HepG2 (cell line): Measurements from ENCODE around the gene ESR2. TPM values are rescaled to one million over a fixed set of nuclear protein-coding genes. Genes with fewer than 3 reads are reported as not detected.

ENCODE experiments used
- ATAC-seq: fragments of 200-7000 bp; cut with Tn5 transposase; 3 replicates; pipeline ENCODE4 v1.9.1; 2020; ENCODE audit warnings: mild to moderate bottlenecking, moderate library complexity
- BruUV-seq: library from RNA; stranded (reverse); fragments of 400-500 nt; replicated peaks from 2 replicates; lab custom pipeline; 2021; lab: Mats Ljungman, UMichigan
- CTCF ChIA-PET: fragments of 300-600 bp; formaldehyde crosslinking; extraction: SDS; loops from one replicate; lab custom pipeline; 2021; ENCODE audit warnings: low total read pairs, inconsistent platforms, low intra/inter-chr PET ratio; lab: Yijun Ruan, JAX
- POLR2A ChIA-PET: fragments of 350-600 bp; sonication (Branson Sonifier 250); formaldehyde crosslinking; loops from one replicate; lab custom pipeline; 2020; ENCODE audit warnings: antibody characterized with exemption, inconsistent platforms; lab: Yijun Ruan, JAX
- DNase-seq: peaks from one replicate; pipeline ENCODE4 v3.0.0-alpha.2; 2015; ENCODE audit warnings: low spot score
- FAIRE-seq: peaks from 3 replicates; lab custom pipeline; 2011; peaks lifted over from hg19 to GRCh38; lab: Jason Lieb, UNC
- H2AFZ ChIP-seq: one replicate; pipeline ENCODE4 v1.6.1; 2011; ENCODE audit warnings: low read length, inconsistent platforms
- H3K27ac ChIP-seq: fragments of 300-600 bp; 3 replicates; pipeline ENCODE4 v1.8.0; 2011; ENCODE audit warnings: mixed run types, mild to moderate bottlenecking, mixed read lengths, low read length, inconsistent platforms; ENCODE audit not compliant: insufficient read depth; ENCODE audit errors: extremely low read length
- H3K27me3 ChIP-seq, 2 experiments: fragments of 200-600 bp in 1 of 2; 2 replicates in 1 of 2; 3 replicates in 1 of 2; pipeline versions ENCODE4 v1.6.0 to v1.8.0; 2011; ENCODE audit warnings: low read length in 2 of 2, mild to moderate bottlenecking in 2 of 2, moderate library complexity in 2 of 2, inconsistent platforms in 1 of 2; ENCODE audit not compliant: insufficient read depth in 2 of 2, control insufficient read depth in 1 of 2
- H3K36me3 ChIP-seq, 2 experiments: fragments of 200-600 bp in 1 of 2; replicated peaks in 1 of 2; 2 replicates in 1 of 2; 3 replicates in 1 of 2; pipeline versions ENCODE4 v1.5.1 to v1.8.0; 2011; ENCODE audit warnings: low read length in 2 of 2, inconsistent platforms in 1 of 2; ENCODE audit not compliant: insufficient read depth in 2 of 2, control insufficient read depth in 1 of 2
- H3K4me1 ChIP-seq: 2 replicates; pipeline ENCODE4 v1.5.1; 2012; ENCODE audit warnings: low read length, inconsistent platforms; ENCODE audit not compliant: insufficient read depth
- H3K4me2 ChIP-seq: 2 replicates; pipeline ENCODE4 v1.6.0; 2011; ENCODE audit warnings: low read depth, low read length, inconsistent platforms
- H3K4me3 ChIP-seq, 3 experiments: fragments of 200-600 bp in 1 of 3; sonication (generic), shearing (Covaris generic) in 1 of 3; replicated peaks in 1 of 3; 2 replicates each; pipeline ENCODE4 v1.5.1; 2011 to 2016; ENCODE audit warnings: low read length in 3 of 3, inconsistent platforms in 2 of 3, low read depth in 2 of 3, mild to moderate bottlenecking in 2 of 3, control low read depth in 1 of 3, mixed read lengths in 1 of 3; ENCODE audit not compliant: insufficient read depth in 1 of 3
- H3K79me2 ChIP-seq: one replicate; pipeline ENCODE4 v1.6.1; 2011; ENCODE audit warnings: low read length, inconsistent platforms; ENCODE audit not compliant: insufficient read depth
- H3K9ac ChIP-seq: 2 replicates; pipeline ENCODE4 v1.6.0; 2011; ENCODE audit warnings: mild to moderate bottlenecking, low read depth, low read length, inconsistent platforms; ENCODE audit not compliant: insufficient read depth
- H3K9me3 ChIP-seq: 2 replicates; pipeline ENCODE4 v1.5.1; 2012; ENCODE audit warnings: mild to moderate bottlenecking, low read length
- H4K20me1 ChIP-seq: 2 replicates; pipeline ENCODE4 v1.6.0; 2011; ENCODE audit warnings: inconsistent platforms, mild to moderate bottlenecking, low read length, moderate library complexity; ENCODE audit not compliant: insufficient read depth
- ETV6 ChIP-seq: sonication (generic); formaldehyde crosslinking; conservative IDR thresholded peaks from 2 replicates; pipeline ENCODE4 v1.4.0; 2020; ENCODE audit warnings: missing genetic modification reagents
- HES4 ChIP-seq: sonication (generic); formaldehyde crosslinking; IDR thresholded peaks from 2 replicates; pipeline ENCODE4 v1.9.0; 2021; ENCODE audit warnings: mild to moderate bottlenecking, missing genetic modification reagents, borderline replicate concordance
- IKZF1 ChIP-seq: fragments of 450-650 bp; IDR thresholded peaks from 2 replicates; pipeline ENCODE4 v1.7.1; 2016
- NBN ChIP-seq: fragments of 450-650 bp; conservative IDR thresholded peaks from 2 replicates; pipeline ENCODE4 v1.6.1; 2017
- NCOA5 ChIP-seq: sonication (generic); formaldehyde crosslinking; IDR thresholded peaks from 2 replicates; pipeline ENCODE4 v1.4.0; 2020; ENCODE audit warnings: missing genetic modification reagents
- NR2F6 ChIP-seq, 2 experiments: IDR thresholded peaks; 2 replicates each; pipeline ENCODE4 v1.6.1; 2016; ENCODE audit warnings: antibody characterized with exemption in 1 of 2, mild to moderate bottlenecking in 1 of 2
- PHF21A ChIP-seq: sonication (generic); formaldehyde crosslinking; IDR thresholded peaks from 2 replicates; pipeline ENCODE4 v1.5.0; 2020; ENCODE audit warnings: mild to moderate bottlenecking, missing genetic modification reagents
- PHF8 ChIP-seq: sonication (generic); formaldehyde crosslinking; IDR thresholded peaks from 2 replicates; pipeline ENCODE4 v1.5.0; 2020; ENCODE audit warnings: missing genetic modification reagents
- RBM39 ChIP-seq: fragments of 200-400 bp; formaldehyde crosslinking; IDR thresholded peaks from one replicate; pipeline ENCODE4 v1.6.1; 2018; ENCODE audit warnings: antibody characterized with exemption, mild to moderate bottlenecking, low read depth, low read length; ENCODE audit not compliant: poor library complexity, severe bottlenecking
- SRSF9 ChIP-seq: fragments of 200-400 bp; formaldehyde crosslinking; IDR thresholded peaks from 2 replicates; pipeline ENCODE4 v1.6.1; 2018; ENCODE audit warnings: borderline replicate concordance, mild to moderate bottlenecking, low read depth, low read length; ENCODE audit not compliant: insufficient read depth, poor library complexity, severe bottlenecking
- STAT6 ChIP-seq: sonication (generic); formaldehyde crosslinking; IDR thresholded peaks from 2 replicates; pipeline ENCODE4 v1.4.0; 2020; ENCODE audit warnings: missing genetic modification reagents, mild to moderate bottlenecking, borderline replicate concordance
- SYNCRIP ChIP-seq: fragments of 200-400 bp; formaldehyde crosslinking; IDR thresholded peaks from 2 replicates; pipeline ENCODE4 v1.6.1; 2018; ENCODE audit warnings: mild to moderate bottlenecking, low read depth, low read length; ENCODE audit not compliant: insufficient read depth
- TRIM22 ChIP-seq: fragments of 450-650 bp; IDR thresholded peaks from 2 replicates; pipeline ENCODE4 v1.6.1; 2017
- ZBTB44 ChIP-seq: sonication (generic); formaldehyde crosslinking; IDR thresholded peaks from 2 replicates; pipeline ENCODE4 v1.4.0; 2020; ENCODE audit warnings: missing genetic modification reagents
- ZNF496 ChIP-seq: sonication (generic); formaldehyde crosslinking; IDR thresholded peaks from 2 replicates; pipeline ENCODE4 v1.8.1; 2023; ENCODE audit warnings: mild to moderate bottlenecking, moderate library complexity, missing genetic modification reagents; ENCODE audit not compliant: insufficient replicate concordance
- ZNF589 ChIP-seq: sonication (generic); formaldehyde crosslinking; conservative IDR thresholded peaks from 2 replicates; pipeline ENCODE4 v1.8.0; 2022; ENCODE audit warnings: mild to moderate bottlenecking, moderate library complexity, missing genetic modification reagents
- ZSCAN30 ChIP-seq: sonication (generic); formaldehyde crosslinking; IDR thresholded peaks from 2 replicates; pipeline ENCODE4 v1.5.0; 2020; ENCODE audit warnings: mild to moderate bottlenecking, missing genetic modification reagents
- WGBS: methylation state at CpG from one replicate; pipeline ENCODE4 v1.1.6; 2017; ENCODE audit warnings: low lambda C conversion rate; 5-methylcytosine and 5-hydroxymethylcytosine counted together
- in situ Hi-C: cut with HindIII; loops from 2 replicates; pipeline ENCODE4 v1.10.0; 2017; ENCODE audit warnings: low pct_unique_long_range_greater_than_20kb; ENCODE audit not compliant: extremely low pct_ligation_motif_present
- intact Hi-C: fragments of 100-400 bp; cut with micrococcal nuclease; formaldehyde crosslinking; loops from one replicate; pipeline ENCODE4 v1.10.0; 2022; ENCODE audit not compliant: unreplicated experiment
- polyA plus RNA-seq, 8 experiments: library from polyadenylated mRNA; depleted of rRNA in 3 of 8; stranded (reverse) in 7 of 8; unstranded in 1 of 8; fragments of >200 nt; fragmentation: Illumina TruSeq in 4 of 8; extraction: Trizol in 4 of 8; gene quantifications; 2 replicates each; pipeline versions ENCODE4 v1.2.1 to v1.2.3, GENCODE V29; 2011 to 2016; ENCODE audit warnings: low read depth in 4 of 8, missing spikeins in 1 of 8, mixed read lengths in 1 of 8; ENCODE audit not compliant: insufficient read depth in 1 of 8
- total RNA-seq, 5 experiments: library from RNA; depleted of rRNA; stranded (reverse); fragments of >200 nt; fragmentation: Illumina TruSeq; extraction: Trizol; gene quantifications; 2 replicates each; pipeline ENCODE4 v1.2.3, GENCODE V29; 2016; ENCODE audit warnings: low read depth in 1 of 5

The ESR2 gene
- total and polyA plus RNA-seq, 2 of the 13 experiments (the other 11 are each of a cell fraction or from before 2014, with no cell fraction given), result 0.01 to 0.04 TPM

- TF ChIP-seq SRSF9, result no peak
- no peak for TF ChIP-seq SYNCRIP
- TF ChIP-seq NCOA5, result no peak
- no peak for TF ChIP-seq RBM39
- no peak for TF ChIP-seq TRIM22
- no peak for TF ChIP-seq NBN
Measured at GRCh38 chr14:64176330-64176729, 117.8 kb downstream of the ESR2 start (continued).

- FAIRE-seq, result no peak
- Histone ChIP-seq H3K27ac (no peak overlapping the region), H3K4me1 (no peaks in the 10 kb centered on the region), H4K20me1 (no peaks in the 10 kb centered on the region), H3K9ac (no peak overlapping the region), H3K36me3 (peaks cover 0 to 3% of the 10 kb centered on the region in 2 experiments; a peak in 1 of 5 replicates), H2AFZ (no peak overlapping the region), H3K4me3 (no peak overlapping the region), H3K27me3 (no peaks in the 10 kb centered on the region), H3K4me2 (no peak overlapping the region), H3K79me2 (no peaks in the 10 kb centered on the region), H3K9me3 (no peaks in the 10 kb centered on the region)
- DNase-seq, result no peak
- in situ Hi-C loops (no loop called here), intact Hi-C loops (no loop called here)
- WGBS, result 97% methylated on average over 2 of the region's 2 CpGs
- ChIA-PET CTCF (no interaction called here), POLR2A (no interaction called here)
- BruUV-seq, result no TSS peak
- no peak for ATAC-seq
- TF ChIP-seq NR2F6 (IDR thresholded peaks at IDR 0.05) (no peak), NR2F6 (CRISPR knock-in tag; IDR thresholded peaks at IDR 0.05) (no peak), HES4 (no peak), IKZF1 (no peak), ZBTB44 (CRISPR knock-in tag) (no peak), ETV6 (no peak), PHF8 (no peak), PHF21A (CRISPR knock-in tag) (no peak), ZNF589 (no peak), STAT6 (no peak), ZNF496 (no peak), ZSCAN30 (CRISPR knock-in tag) (no peak)
Measured at GRCh38 chr14:64174922-64175782, 119.0 kb downstream of the ESR2 start.
